Right renal pelvis (tissue), 4 donors: ENCODE results near the gene GPS2. TPM values are rescaled to one million over a fixed set of nuclear protein-coding genes. Genes with fewer than 3 reads are reported as not detected.

ENCODE experiments used
- DNase-seq, 4 donors: peaks; one replicate each; pipeline ENCODE4 v3.0.0-alpha.2; 2013; ENCODE audit warnings: low read depth in 4 of 4, low spot score in 3 of 4, missing footprints in 1 of 4
- polyA plus RNA-seq, 4 donors: library from polyadenylated mRNA; unstranded; fragments of 120-200 nt; gene quantifications; one replicate each; pipeline ENCODE4 v1.2.1, GENCODE V29; 2013; ENCODE audit not compliant: insufficient read length in 4 of 4

Gene GPS2
- polyA plus RNA-seq, 4 donors: 86.3 to 106 (median 99.6) TPM

DNA sequence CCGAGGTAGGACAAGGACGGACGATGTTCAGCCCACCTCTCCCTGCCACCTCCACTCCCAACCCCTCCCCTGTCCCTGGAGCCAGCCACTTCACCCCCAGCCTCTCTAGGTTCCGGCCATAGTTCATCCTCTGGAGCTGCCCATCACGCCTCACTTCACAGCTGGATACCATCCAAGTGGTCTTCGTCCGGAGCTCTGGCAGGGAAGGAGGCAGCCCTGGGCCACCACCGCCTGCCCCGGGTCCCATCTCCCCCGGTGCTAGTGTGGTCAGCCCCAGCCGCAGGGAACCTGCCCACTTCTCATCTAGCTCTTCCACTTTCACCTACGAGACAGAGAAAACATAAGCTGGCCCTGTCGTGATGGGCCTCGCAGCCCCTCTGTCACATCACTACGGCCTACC, 6.3 kb upstream of the GPS2 start:
- DNase-seq: no peak

DNA sequence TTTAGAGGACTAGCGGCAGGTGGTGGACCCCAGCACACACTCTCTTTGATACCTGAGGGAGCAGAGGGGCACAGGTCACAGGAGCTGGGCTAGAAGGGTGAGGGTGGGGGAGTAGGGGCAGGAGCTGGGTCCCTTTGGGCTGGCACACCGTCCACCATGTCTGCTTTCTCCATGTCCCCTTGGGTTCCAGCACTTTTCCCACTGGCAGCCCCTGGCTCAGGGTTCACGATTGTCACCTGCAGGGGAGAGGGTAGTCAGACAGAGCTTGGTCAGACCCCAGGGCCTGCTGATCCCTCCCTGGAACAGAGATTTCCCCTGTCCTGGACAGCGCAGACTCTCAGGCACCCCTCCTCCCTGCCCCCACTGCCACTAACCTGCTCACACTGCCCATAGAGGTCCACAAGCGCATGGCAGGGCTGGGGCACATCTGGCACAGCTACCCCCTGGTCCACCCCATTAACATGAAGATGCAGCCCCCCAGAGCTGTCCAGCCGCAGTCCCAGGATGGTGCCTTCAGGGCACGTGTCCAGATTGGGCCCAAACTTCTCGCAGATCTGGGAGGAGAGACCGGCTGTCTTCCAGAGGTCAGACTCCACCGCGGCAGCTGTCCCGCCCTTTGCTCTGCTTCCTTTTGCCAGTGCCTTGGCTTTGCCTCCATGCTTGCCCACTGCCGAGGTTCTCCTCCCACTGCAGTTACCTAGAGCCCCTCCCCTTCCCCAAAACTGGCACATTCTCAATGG, 3.1 kb upstream of the GPS2 start:
- no peak for DNase-seq

DNA sequence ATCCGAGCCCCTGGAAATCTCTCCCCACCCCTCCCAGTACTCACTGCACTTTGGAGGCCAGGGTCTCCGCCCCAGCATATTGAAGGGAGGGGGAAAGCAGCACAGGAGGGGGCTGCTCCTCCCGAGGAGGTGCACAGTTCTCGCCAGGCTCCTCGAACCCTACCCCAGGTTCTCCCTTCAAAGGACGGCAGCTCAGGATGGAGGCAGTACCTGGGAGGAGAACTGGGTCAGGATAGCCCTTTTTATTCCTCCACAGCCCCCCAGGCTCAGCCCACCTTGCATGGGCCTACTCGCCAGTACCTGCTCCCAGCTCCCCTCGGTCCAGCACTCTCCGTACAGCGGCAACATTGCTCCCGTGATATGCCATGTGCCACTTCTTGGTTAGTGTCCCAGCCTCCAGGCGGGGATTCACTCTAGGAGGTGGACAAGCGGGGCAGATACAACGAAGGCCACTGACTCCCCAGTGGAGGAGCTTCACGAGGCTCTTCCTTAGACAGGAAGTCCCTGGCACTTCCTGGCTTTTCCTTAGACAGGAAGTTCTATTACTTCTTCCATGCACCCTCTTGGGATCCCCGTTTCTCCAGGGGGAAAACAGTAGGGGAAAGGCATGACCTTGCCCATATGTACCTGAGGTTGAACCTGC, 2.1 kb upstream of the GPS2 start:
- no peak for DNase-seq

GRCh38 chr17:7315570-7316235, 543 bp upstream of the GPS2 start:
- no peak for DNase-seq

DNA sequence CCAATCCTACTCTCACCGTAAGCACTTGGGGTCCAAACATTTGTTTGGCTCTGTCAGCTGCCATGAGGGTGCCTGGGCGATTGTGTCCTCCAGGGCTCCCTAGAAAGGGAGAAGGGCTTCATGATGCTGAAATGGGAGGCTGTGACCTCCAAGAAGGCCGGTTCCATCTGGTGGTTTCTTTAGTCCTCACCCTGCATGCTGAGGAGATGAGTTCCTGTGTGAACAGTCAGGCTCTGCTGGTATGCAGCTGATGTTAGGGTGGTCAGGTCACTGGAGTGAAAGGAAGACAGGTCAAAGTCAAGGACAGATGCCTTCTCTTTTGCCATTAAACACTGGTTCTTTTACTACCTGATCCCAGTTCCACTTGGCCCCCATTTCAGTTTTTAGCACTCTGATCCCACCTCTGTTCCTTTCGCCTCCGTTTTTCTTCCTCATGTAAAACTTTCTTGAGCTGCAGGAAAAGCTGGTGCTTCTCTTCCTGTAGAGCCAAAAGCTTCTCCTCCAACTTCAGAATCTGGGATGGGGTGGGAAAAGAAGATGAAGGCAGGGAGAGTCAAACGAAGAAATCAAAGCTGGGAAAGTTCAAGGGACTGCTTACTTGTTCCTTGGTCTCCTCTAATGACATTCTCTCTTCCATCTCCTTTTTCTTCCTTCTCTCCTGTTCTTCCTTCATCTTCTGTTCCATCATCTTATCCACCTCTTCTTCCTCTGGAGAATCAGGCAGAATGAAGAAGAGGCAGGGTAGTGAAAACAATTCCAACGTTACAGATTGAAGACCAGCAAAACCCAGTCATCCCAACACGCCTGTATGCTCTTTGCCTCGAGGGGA, 1.1 kb downstream of the GPS2 start:
- DNase-seq: no peak

- DNase-seq: no peak
Observed at GRCh38 chr17:7313088-7313889, 1.9 kb downstream of the GPS2 start.

DNA sequence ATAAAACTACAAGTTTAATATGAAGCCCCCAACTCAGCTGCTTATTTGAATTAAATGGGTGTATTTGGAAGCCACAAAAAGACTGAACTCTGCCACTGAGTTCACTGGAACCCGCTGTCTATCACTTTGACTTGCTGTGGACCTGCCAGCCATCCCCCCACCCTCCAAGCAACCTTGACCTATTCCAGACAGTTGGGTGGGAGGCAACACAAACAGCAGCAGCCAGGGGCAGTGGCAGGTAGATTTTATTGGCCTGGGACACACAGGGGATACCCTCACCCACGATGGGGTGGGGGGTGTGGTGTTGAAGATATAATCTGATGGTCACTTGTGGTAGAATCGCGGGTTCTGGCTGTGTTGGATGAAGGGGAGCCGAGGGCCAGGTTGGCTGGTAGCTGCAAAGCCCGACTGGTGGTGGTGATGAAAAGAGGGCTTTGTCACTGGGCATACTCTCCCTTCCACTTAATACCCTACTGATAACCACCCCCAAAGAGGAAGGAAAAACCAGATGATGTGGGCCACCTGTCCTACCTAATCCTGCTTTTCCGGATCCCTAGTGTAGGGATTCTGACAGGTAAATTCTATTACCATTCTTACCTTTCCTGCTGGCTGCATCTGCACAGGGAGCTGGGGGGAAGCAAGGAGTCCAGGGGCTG, 2.6 kb downstream of the GPS2 start:
- no peak for DNase-seq

DNA sequence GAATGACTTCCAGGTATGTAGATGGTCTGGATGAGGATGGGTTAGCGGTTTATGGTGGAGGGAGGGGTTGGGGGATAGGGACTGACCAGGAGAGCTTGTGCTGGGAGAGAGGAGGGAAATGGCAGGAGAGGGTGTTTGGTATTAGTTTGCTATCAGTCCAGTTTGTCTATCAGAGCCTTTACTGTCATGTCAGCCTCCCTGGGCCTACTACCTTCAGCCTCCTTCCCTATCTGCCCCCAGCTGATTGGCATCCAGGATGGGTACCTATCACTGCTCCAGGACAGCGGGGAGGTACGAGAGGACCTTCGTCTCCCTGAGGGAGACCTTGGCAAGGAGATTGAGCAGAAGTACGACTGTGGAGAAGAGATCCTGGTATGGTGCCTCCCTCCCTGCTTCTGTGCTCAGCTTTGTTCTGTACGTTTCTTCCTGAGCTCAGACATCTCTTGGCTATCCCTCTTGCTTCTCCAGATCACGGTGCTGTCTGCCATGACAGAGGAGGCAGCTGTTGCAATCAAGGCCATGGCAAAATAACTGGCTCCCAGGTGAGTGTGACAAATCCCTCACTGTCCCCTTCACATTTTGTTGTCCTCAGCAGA, 4.0 kb downstream of the GPS2 start:
- no peak for DNase-seq

GRCh38 chr17:7309628-7310027, 5.5 kb downstream of the GPS2 start:
- DNase-seq: no peak

- no peak for DNase-seq
Observed at GRCh38 chr17:7308625-7309433, 6.3 kb downstream of the GPS2 start.

DNA sequence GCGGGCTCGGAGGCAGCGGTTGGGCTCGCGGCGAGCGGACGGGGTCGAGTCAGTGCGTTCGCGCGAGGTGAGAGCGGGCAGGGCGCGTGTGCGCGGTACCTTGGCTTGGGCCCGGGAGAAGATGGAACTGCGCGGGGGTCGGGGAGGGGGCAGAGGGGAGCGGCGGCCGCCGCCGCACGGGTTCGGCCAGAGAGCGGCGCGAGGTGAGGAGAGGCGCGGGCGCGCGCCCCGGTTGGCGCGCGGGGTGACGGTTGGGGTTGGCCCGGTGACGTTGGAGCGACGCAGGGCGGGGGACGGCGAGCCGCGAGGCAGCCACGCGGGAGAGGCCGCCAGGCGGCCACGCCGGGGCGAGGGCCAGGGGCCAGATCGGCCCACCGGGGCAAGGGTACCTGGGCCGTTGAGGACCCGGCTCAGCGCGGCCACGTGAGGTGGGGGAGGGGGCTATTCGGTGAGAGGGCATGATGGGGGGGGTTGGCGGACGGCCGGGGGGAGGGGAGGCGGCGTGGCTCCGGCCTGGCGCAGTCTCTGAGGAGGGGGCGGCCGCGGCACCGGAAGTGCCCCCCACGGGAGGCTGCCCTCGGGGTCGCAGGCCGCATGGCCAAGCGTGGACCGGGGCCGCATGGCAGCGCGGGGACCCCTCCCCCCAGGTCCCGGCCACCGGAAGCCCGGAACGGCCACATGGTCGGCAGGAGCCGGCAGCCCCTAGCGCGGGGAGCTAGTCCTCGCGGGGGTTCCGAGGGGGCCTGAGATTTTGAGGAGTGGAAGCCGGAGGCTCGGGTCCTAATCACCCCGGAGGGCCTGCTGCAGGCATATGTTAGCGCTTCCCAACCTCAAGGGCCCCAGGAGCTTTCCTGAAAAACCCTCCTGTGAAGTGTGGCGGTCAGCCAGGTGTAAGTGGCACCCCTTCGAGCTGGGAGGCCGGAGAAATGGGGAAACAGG, 7.2 kb downstream of the GPS2 start:
- DNase-seq: no peak

DNA sequence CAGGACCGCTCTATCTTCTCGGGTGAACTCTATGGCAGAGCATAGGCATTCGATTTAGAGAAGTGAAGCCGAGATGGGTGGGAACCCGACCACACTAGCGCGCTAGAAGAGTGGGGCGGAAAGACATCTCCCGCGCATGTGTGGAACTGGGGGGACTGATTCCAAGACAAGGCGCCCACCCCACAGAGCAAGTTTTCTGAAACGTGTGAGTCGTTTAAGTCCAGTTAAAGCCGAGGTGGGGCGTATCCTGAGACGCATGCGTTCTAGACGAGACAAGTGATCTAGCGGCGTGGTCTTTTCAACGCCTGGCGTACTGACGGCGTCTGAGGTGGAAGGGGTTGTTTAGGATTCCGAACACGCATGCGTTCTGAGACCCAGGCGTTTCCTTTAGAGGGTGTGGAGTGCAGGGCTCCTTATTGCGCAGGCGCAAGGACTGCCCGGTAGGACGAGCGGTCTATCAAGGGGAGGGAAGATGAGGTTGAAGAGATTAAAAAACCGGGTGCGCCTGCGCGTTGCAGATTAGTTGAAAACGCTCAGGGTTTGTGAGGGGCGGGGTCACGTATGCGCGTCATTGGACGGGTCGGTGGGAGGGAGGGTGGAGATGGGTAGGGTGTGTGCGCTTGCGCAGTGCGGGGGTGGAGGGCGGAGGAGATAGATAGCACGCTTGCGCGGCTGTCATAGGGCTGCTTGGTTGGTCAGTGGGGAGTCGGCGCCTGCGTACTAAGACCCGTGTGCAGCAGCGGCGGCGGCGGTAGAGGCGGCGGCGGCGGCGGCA, 8.1 kb downstream of the GPS2 start, which contains the start of gene EIF5A:
EIF5A (plus strand) TSS at position 718 of the 775 bp plus-strand sequence. CDS start 2,008 bp downstream, outside the sequence.
- DNase-seq: peak; percentile 100

- no peak for DNase-seq
Observed at GRCh38 chr17:7304179-7304578, 11.0 kb downstream of the GPS2 start.

GRCh38 chr17:7296189-7296861, 18.8 kb downstream of the GPS2 start:
- peak in 1 of 4 donors; percentile 72 for DNase-seq

DNA sequence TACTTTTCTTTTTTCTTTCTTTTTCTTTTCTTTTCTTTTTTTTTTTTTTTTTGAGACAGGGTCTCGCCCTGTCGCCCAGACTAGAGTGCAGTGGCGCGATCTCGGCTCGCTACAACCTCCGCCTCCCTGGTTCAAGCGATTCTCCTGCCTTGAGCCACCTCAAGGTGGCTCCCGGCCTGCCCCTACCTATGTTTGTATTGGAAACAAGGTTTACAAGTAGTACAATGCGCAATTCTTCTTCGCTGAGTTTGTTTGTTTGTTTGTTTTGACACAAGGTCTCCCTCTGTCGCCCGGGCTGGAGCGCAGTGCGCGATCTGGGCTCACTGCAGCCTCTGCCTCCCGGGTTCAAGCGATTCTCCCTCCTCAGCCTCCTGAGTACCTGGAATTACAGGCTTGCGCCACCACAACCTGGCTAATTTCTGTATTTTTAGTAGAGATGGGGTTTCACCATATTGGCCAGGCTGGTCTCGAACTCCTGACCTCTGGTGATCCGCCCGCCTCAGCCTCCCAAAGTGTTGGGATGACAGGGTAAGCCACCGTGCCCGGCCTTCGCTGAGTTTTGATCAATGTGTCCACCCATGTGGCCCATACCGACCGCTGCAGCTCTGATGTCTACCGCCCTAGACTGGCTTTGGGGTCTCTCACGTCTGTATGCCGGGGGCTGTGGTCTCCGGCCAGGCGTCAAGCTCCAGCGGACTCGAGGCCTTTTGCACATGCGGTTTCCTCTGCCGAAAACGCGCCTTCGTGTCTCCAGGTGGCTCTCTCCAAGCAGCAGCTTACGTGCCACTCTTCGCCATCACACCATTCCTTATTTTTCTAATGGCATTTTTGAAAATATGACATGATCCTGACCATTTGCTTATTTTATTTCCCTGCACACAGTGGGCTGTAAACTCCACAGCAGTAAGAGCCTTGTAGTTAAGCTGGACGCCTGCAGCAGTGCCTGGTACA, 19.7 kb downstream of the GPS2 start:
- no peak for DNase-seq
